Endothelial cell of umbilical vein (primary cell): ENCODE results near the gene MRPL42. TPM values are rescaled to one million over a fixed set of nuclear protein-coding genes. Genes with fewer than 3 reads are reported as not detected.

Source experiments
- BruUV-seq: library from RNA; stranded (reverse); fragments of 400-500 nt; replicated peaks from 2 replicates; lab custom pipeline; 2021; lab: Mats Ljungman, UMichigan
- CTCF ChIA-PET: fragments of 300-600, 350-600 bp; sonication (Branson Sonifier 250); formaldehyde crosslinking; loops from one replicate; lab custom pipeline; 2021; ENCODE audit warnings: antibody characterized with exemption, inconsistent platforms; lab: Charles Lee
- POLR2A ChIA-PET: fragments of 300-600, 350-600 bp; sonication (Branson Sonifier 250); formaldehyde crosslinking; loops from one replicate; lab custom pipeline; 2021; ENCODE audit warnings: antibody characterized with exemption, inconsistent platforms; lab: Charles Lee
- DNase-seq: peaks from one replicate; pipeline ENCODE4 v3.0.0-alpha.2; 2011; ENCODE audit warnings: low read depth, low spot score
- FAIRE-seq: peaks from 2 replicates; lab custom pipeline; 2011; peaks lifted over from hg19 to GRCh38; lab: Jason Lieb, UNC
- H2AFZ ChIP-seq: 2 replicates; pipeline ENCODE4 v1.6.0; 2012; ENCODE audit warnings: low read depth, low read length, control low read depth, inconsistent platforms
- H3K27ac ChIP-seq: 2 replicates; pipeline ENCODE4 v1.5.1; 2011; ENCODE audit warnings: low read depth, mild to moderate bottlenecking, control low read depth, low read length, moderate library complexity; ENCODE audit not compliant: insufficient read depth
- H3K27me3 ChIP-seq, 2 experiments: 2 replicates each; pipeline versions ENCODE4 v1.6.0 to v1.6.1; 2011; ENCODE audit warnings: low read length in 2 of 2, mixed read lengths in 1 of 2; ENCODE audit not compliant: control insufficient read depth in 2 of 2, insufficient read depth in 2 of 2
- H3K36me3 ChIP-seq, 2 experiments: 2 replicates in 1 of 2; 3 replicates in 1 of 2; pipeline ENCODE4 v1.5.1; 2011; ENCODE audit warnings: low read length in 2 of 2, mild to moderate bottlenecking in 1 of 2, moderate library complexity in 1 of 2; ENCODE audit not compliant: control insufficient read depth in 2 of 2, insufficient read depth in 2 of 2; ENCODE audit errors: extremely low read depth in 1 of 2
- H3K4me1 ChIP-seq: 3 replicates; pipeline ENCODE4 v1.5.1; 2011; ENCODE audit warnings: mild to moderate bottlenecking, low read length; ENCODE audit not compliant: control insufficient read depth, insufficient read depth; ENCODE audit errors: extremely low read depth
- H3K4me2 ChIP-seq: 2 replicates; pipeline ENCODE4 v1.6.1; 2011; ENCODE audit warnings: low read length, control low read depth, mixed read lengths; ENCODE audit not compliant: insufficient read depth
- H3K4me3 ChIP-seq, 3 experiments: fragments of 200-600 bp in 1 of 3; sonication (generic), shearing (Covaris generic) in 1 of 3; replicated peaks in 1 of 3; 2 replicates each; pipeline ENCODE4 v1.5.1; 2011 to 2016; ENCODE audit warnings: control low read depth in 3 of 3, low read length in 3 of 3, mild to moderate bottlenecking in 2 of 3, inconsistent platforms in 1 of 3, low read depth in 1 of 3, moderate library complexity in 1 of 3; ENCODE audit not compliant: insufficient read depth in 1 of 3
- H3K79me2 ChIP-seq: 2 replicates; pipeline ENCODE4 v1.6.0; 2012; ENCODE audit warnings: low read length, inconsistent platforms; ENCODE audit not compliant: control insufficient read depth, insufficient read depth
- H3K9ac ChIP-seq: replicated peaks from 2 replicates; pipeline ENCODE3; 2011; ENCODE audit warnings: low read length, control low read depth; ENCODE audit not compliant: insufficient read depth; ENCODE audit errors: extremely low read depth
- H3K9me1 ChIP-seq: replicated peaks from 3 replicates; pipeline ENCODE4 v1.6.0; 2011; ENCODE audit warnings: mild to moderate bottlenecking, low read length; ENCODE audit not compliant: control insufficient read depth, insufficient read depth; ENCODE audit errors: extremely low read depth
- H3K9me3 ChIP-seq: replicated peaks from 2 replicates; pipeline ENCODE4 v1.5.1; 2012; ENCODE audit warnings: low read length, inconsistent platforms; ENCODE audit not compliant: control insufficient read depth, insufficient read depth
- H4K20me1 ChIP-seq: replicated peaks from 2 replicates; pipeline ENCODE3; 2011; ENCODE audit warnings: mild to moderate bottlenecking, low read length; ENCODE audit not compliant: control insufficient read depth, insufficient read depth; ENCODE audit errors: extremely low read depth
- CTCF ChIP-seq, 2 donors: IDR thresholded peaks; 1 replicate in 1 of 2; 2 replicates in 1 of 2; pipeline ENCODE4 v1.5.1; 2011; ENCODE audit warnings: low read length in 2 of 2, mild to moderate bottlenecking in 2 of 2, moderate library complexity in 2 of 2, control low read depth in 1 of 2, inconsistent platforms in 1 of 2, low read depth in 1 of 2; ENCODE audit not compliant: insufficient read depth in 1 of 2; ENCODE audit errors: extremely low read depth in 1 of 2
- EZH2 ChIP-seq: IDR thresholded peaks from 2 replicates; pipeline ENCODE4 v1.6.1; 2012; ENCODE audit warnings: borderline replicate concordance, low read depth, mild to moderate bottlenecking, moderate library complexity, low read length, inconsistent platforms; ENCODE audit not compliant: severe bottlenecking
- GATA2 ChIP-seq: IDR thresholded peaks from 2 replicates; pipeline ENCODE4 v1.7.0; 2011; ENCODE audit warnings: low read depth, mild to moderate bottlenecking, moderate library complexity, mixed read lengths, low read length; ENCODE audit not compliant: insufficient read length, insufficient read depth
- JUN ChIP-seq: IDR thresholded peaks from 2 replicates; pipeline ENCODE4 v1.6.1; 2011; ENCODE audit warnings: borderline replicate concordance, low read depth; ENCODE audit not compliant: insufficient read length, insufficient read depth
- MYC ChIP-seq: IDR thresholded peaks from one replicate; pipeline ENCODE4 v1.6.1; 2011; ENCODE audit warnings: mild to moderate bottlenecking, low read depth, low read length
- POLR2A ChIP-seq: IDR thresholded peaks from 2 replicates; pipeline ENCODE4 v1.6.1; 2012; ENCODE audit warnings: low read depth, mild to moderate bottlenecking, control low read depth, low read length
- dilution Hi-C: fragments of 300-500 bp; cut with MboI; formaldehyde crosslinking; loops from one replicate; pipeline ENCODE4 v1.15.0; 2019; ENCODE audit warnings: low sequenced_read_pairs; ENCODE audit not compliant: extremely low pct_ligation_motif_present
- intact Hi-C: fragments of 100-400 bp; cut with micrococcal nuclease; formaldehyde crosslinking; loops from one replicate; pipeline ENCODE4 v1.10.0; 2022
- polyA plus RNA-seq, 4 experiments: library from polyadenylated mRNA; depleted of rRNA in 3 of 4; stranded (reverse) in 3 of 4; unstranded in 1 of 4; fragments of >200 nt; gene quantifications; 2 replicates each; pipeline versions ENCODE4 v1.2.1 to v1.2.3, GENCODE V29; 2011 to 2012; ENCODE audit warnings: missing spikeins in 1 of 4
- total RNA-seq: library from RNA; stranded (reverse); gene quantifications from 2 replicates; pipeline ENCODE4 v1.2.3, GENCODE V29; 2021

Gene MRPL42
- total and polyA plus RNA-seq, 2 donors (not counting 3 experiments of a cell fraction or from before 2014, with no cell fraction given): 38.5 to 61.2 TPM

- no peaks in the 10 kb centered on the region for H4K20me1 ChIP-seq
- H3K4me1 ChIP-seq: peaks cover 3% of the 10 kb centered on the region
- H3K4me2 ChIP-seq: no peak overlapping the region
- TF ChIP-seq GATA2: no peak
- TF ChIP-seq EZH2: no peak
- TF ChIP-seq POLR2A: no peak
- no peak for TF ChIP-seq CTCF (IDR thresholded peaks at IDR 0.05; ENCODE audit: extremely low read depth in 1 of 2, insufficient read depth in 1 of 2, low read depth in 1 of 2, low read length in 2 of 2)
- TF ChIP-seq JUN: no peak
- TF ChIP-seq MYC: no peak
- no peak for FAIRE-seq
- no peak overlapping the region for H3K4me3 ChIP-seq
- no peak overlapping the region for H3K9ac ChIP-seq
- H3K9me3 ChIP-seq: no peaks in the 10 kb centered on the region
- dilution Hi-C loops (no loop called here), intact Hi-C loops (no loop called here)
- H2AFZ ChIP-seq: no peak overlapping the region
- H3K9me1 ChIP-seq: no peaks in the 10 kb centered on the region
- no peak for DNase-seq
- peaks cover 4 to 11% of the 10 kb centered on the region in 2 experiments for H3K27me3 ChIP-seq
- no peak overlapping the region for H3K27ac ChIP-seq
- H3K36me3 ChIP-seq: no peaks in the 10 kb centered on the region
- ChIA-PET POLR2A (no interaction called here), CTCF (interaction anchor here (0.9 to 2.3 kb wide), 3 partner anchors 10 to 565 kb away, joined by 3 to 7 read pairs (median 4); no protein-coding TSS in a partner anchor)
- BruUV-seq: no TSS peak
- H3K79me2 ChIP-seq: no peaks in the 10 kb centered on the region
Measured at GRCh38 chr12:93536766-93537488, 69.6 kb downstream of the MRPL42 start.
